D721Med (cell line): ENCODE results near the gene PIEZO1.
"Not testable (repeated sequence)": the region's sequence is repeated elsewhere in the genome, so short reads cannot be mapped to it uniquely, and the experiment has no call there.

Experiments used
- DNase-seq: peaks from one replicate; pipeline ENCODE4 v3.0.0; 2011; ENCODE audit warnings: low spot score; ENCODE audit not compliant: insufficient read length
- FAIRE-seq: peaks from 2 replicates; lab custom pipeline; 2011; peaks lifted over from hg19 to GRCh38; lab: Jason Lieb, UNC
- TF ChIP-seq, protein P1 (sequence below): IDR thresholded peaks from 2 replicates; pipeline ENCODE4 v1.5.1; 2012; ENCODE audit warnings: mild to moderate bottlenecking, control low read depth; ENCODE audit not compliant: insufficient read depth; ENCODE audit errors: missing control alignments

Gene PIEZO1

GRCh38 chr16:88772871-88773811 lies 11.9 kb downstream of the PIEZO1 start:
- TF ChIP-seq, protein P1, sequence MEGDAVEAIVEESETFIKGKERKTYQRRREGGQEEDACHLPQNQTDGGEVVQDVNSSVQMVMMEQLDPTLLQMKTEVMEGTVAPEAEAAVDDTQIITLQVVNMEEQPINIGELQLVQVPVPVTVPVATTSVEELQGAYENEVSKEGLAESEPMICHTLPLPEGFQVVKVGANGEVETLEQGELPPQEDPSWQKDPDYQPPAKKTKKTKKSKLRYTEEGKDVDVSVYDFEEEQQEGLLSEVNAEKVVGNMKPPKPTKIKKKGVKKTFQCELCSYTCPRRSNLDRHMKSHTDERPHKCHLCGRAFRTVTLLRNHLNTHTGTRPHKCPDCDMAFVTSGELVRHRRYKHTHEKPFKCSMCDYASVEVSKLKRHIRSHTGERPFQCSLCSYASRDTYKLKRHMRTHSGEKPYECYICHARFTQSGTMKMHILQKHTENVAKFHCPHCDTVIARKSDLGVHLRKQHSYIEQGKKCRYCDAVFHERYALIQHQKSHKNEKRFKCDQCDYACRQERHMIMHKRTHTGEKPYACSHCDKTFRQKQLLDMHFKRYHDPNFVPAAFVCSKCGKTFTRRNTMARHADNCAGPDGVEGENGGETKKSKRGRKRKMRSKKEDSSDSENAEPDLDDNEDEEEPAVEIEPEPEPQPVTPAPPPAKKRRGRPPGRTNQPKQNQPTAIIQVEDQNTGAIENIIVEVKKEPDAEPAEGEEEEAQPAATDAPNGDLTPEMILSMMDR: no peak
- FAIRE-seq: no peak
- no peak for DNase-seq

- not testable (repeated sequence) for DNase-seq, FAIRE-seq
Observed at GRCh38 chr16:88771781-88772180, 13.2 kb downstream of the PIEZO1 start.

DNA sequence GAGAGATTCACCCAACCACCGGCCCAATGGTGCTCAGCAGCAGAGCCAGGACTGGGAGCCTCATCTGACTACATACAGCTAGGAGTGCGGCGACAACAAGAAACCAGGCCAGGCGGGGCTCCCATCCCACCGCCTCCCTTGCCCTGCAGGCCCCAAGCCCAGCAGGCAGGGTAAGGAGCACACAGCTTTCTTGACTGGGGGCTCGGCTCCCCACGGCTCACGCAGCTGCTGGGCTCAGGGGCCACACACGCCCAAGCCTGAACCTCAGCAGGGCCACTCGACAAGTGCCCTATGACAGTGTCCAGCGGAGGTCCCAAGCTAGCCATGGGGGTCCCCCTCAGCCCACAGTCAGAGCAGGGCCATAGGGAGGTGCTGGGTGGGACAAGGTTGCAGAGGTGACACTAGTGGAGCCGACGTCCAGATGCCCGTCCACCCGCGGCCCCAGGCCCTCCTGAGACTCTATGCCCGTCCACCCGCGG lies 13.7 kb downstream of the PIEZO1 start:
- no peak for FAIRE-seq
- TF ChIP-seq, protein P1: no peak
- DNase-seq: no peak

DNA sequence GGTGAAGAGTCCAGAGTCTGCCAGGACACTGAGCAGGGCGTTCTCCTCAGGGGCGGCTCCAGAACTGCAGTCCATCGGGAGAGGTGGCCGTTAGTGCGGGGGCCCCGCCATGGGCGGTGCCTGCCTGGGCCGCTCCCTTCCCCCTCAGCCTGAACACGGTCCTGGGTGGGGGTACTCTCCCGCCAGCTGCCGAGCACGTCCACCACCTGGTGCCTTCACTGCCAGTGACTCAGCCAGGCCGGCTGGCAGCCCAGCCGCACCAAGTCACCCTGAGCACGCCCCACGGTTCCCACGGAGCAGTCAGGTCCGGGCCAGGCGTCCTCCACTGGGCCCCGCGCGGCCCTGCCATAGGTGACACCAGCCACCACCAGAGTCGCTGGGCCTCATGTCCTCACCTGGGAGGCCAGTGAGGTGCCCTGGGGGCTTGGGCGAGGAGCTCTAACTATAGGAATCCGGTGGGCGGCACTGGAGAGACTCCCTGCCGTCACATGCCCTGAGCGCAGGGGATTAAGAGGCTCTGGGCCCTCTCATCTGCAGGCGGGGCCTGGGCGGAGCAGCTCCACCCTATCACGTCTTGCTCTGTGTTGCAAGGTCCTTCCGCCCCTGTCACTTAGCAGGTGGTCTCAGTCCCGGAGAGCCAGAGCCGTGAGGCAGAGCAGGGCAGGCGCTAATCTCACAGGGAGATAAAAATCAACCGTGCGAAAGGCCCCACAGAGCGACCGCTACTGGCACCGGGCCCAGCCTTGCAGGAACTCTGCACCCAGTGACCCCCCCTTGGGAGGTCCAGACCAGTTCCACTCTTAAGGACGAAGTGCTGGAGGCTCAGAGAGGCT lies 14.3 kb downstream of the PIEZO1 start:
- FAIRE-seq: no peak
- DNase-seq: peak; percentile 43
- TF ChIP-seq, protein P1: peak; percentile 23

DNA sequence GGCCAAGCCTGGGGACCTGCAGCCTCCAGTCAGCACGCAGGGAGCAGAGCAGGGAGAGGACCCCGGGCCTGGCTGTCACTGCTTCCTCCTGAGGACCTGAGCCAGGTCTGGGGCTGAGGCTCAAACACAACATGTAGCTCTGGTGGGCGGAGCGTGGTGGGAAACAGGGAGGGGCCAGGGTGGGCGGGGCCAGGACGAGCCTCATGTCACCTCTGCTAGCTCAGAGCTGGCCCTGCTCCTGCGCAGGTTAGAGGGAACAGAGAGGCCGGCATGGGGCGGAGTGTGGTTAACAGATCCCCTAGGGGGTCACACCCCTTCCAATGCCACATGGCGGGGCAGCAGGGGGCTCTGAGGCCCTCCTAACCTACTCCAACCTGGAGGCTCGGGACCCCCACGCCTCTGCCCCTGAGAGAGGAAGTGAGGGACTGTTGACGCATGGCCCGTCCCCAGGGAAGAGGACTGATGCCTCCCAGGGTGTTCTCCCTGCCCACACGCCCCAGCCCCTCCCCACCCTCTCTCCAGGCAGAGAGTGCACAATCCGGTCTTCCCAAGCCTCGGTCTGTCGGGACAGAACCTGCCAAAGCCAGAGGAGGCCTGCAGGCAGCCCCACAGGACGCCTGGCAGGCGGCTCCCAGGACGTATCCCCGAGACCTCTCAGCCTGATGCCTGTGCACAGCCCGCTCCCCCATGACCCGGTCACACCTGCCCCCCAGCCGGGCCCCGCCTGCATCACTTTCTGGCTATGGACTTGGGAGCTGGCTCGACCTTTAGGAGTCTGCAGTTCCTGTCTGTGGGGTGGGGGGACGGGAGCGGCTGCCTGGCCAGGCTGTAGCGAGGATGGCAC lies 15.2 kb downstream of the PIEZO1 start:
- no peak for FAIRE-seq
- DNase-seq: no peak
- TF ChIP-seq, protein P1: no peak

DNA sequence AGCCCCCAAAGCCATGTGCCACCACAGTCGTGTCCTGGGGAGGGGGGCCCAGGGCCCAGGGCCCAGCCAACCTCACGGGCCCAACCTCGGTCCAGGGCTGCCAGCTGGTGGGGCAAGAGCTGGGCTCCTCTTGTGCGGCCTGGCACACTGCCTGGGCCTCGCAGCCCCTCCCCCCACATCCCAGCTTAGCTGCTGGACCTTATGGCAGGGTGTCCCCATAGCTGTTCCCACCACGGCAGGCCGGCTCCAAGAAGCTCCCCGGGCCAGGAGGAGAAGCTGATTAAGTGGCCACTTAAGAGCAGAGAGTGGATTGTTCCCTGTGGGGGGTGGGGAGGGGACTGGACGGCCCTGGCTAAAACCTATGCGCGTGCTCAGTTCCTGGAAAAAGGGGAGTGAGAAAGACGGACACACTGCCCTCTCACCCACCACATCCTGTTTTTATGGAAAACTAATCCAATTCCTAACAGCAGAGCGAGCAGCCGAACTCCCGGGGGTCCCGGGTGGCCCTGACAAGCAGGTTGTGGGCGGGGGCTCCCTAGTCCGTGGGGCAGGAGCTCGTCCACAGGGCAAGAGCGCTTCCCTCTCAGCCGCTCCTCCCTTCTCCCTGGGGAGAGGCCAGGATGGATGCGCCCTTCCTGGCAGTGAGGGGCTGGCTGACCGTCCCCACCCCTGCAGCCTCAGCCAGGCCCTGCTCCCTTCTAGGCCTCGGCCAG lies 16.8 kb downstream of the PIEZO1 start:
- DNase-seq: no peak
- TF ChIP-seq, protein P1: no peak
- no peak for FAIRE-seq
